Superior temporal gyrus (tissue), 1 donor: ENCODE results near the gene PPM1G.
"Not testable (repeated sequence)": the region's sequence is repeated elsewhere in the genome, so short reads cannot be mapped to it uniquely, and the experiment has no call there.

ENCODE experiments used
- DNase-seq: peaks from one replicate; pipeline ENCODE4 v3.0.0-alpha.2; 2016; ENCODE audit errors: extremely low spot score

PPM1G gene

GRCh38 chr2:27376151-27376865, 33.1 kb downstream of the PPM1G start:
- DNase-seq = no peak

DNA sequence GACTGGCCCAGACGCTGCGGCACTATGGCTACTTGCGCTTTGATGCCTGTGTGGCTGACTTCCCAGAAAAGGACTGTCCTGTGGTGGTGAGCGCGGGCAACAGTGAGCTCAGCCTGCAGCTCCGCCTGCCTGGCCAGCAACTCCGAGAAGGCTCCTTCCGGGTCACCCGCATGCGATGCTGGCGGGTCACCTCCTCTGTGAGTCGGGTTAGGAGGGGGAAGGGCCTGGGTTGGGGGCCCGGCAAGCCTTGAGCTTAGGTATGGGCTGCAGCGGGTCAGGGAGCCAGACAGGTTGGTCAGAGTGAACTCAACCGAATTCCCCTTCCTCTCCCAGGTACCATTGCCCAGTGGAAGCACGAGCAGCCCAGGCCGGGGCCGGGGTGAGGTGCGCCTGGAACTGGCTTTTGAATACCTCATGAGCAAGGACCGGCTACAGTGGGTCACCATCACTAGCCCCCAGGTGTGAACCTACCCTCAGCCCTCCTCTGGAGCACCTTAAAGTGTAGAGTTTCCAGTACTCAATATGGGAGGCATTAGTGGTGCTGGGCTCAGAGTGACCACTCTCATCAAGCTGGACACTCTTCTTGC, 33.8 kb downstream of the PPM1G start:
- DNase-seq = no peak

- no peak for DNase-seq
Observed at GRCh38 chr2:27373567-27373966, 35.8 kb downstream of the PPM1G start.

- DNase-seq = no peak
Observed at GRCh38 chr2:27372937-27373336, 36.5 kb downstream of the PPM1G start.

DNA sequence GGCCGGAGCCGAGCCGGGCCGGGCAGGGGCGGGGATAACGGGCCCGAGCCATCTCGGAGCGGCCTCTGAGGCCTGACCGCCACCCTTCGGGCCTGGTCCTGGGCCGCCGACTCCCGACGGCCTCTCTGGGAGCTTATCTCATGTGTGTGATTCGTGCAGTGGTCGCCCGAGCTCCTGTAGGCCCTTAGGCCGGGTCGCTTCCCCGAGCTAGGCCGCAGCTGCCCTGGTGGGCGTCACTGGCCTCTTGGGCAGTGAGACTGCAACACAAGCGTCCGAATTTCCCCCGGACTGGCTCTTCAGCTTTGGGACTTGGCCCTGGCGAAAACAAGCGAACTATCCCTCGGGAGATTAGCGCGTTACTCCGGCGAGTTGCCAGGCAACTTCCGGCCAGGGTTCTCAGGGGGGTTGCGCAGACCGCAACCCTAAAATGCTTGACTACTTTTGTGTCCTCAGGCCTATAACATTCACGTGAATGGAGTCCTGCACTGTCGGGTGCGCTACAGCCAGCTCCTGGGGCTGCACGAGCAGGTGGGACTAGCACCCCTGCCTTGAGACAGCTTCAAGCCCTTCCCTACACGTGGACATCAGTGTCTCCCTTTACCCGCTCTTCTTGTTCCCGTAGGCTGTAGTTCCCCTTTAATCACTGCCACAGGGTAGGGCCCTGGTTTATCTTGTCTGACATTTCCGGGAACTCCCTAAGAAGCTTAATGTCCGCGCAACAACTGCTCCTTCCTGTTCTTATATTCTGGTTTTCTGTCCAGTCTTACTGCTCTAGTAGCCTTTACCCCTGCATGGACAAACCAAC, 38.4 kb downstream of the PPM1G start:
- DNase-seq = peak; percentile 11

GRCh38 chr2:27370026-27370815, 39.2 kb downstream of the PPM1G start, which contains the start of the genes EIF2B4 and SNX17:
EIF2B4 (minus strand) TSS chr2:27370338; CDS start chr2:27370314, 24 bp downstream.
SNX17 (plus strand) TSS chr2:27370616; CDS start chr2:27370744, 128 bp downstream.
- peak; percentile 99 for DNase-seq

- DNase-seq = peak; percentile 18
Observed at GRCh38 chr2:27369471-27370025, 39.8 kb downstream of the PPM1G start.

- DNase-seq = no peak
Observed at GRCh38 chr2:27363933-27364332, 45.5 kb downstream of the PPM1G start.

- DNase-seq = no peak
Observed at GRCh38 chr2:27362678-27363420, 46.5 kb downstream of the PPM1G start.

GRCh38 chr2:27356382-27357181, 52.8 kb downstream of the PPM1G start, which contains the start of gene GTF3C2:
GTF3C2 (minus strand) TSS chr2:27356764; CDS start chr2:27343554, 13,210 bp downstream.
- DNase-seq = peak; percentile 99

- peak; percentile 11 for DNase-seq
Observed at GRCh38 chr2:27356056-27356381, 53.4 kb downstream of the PPM1G start.

DNA sequence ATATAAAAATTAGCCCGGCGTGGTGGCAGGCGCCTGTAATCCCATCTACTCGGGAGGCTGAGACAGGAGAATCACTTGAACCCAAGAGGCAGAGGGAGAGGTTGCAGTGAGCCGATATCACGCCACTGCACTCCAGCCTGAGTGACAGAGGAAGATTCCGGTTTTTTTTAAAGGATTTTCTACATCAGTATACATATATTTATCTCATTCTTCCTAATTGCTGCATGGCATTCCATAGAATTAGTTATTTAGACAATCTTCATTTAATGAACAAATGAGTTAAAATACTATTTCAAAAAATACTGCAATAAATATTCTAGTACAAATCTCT, 54.8 kb downstream of the PPM1G start:
- DNase-seq = no peak

DNA sequence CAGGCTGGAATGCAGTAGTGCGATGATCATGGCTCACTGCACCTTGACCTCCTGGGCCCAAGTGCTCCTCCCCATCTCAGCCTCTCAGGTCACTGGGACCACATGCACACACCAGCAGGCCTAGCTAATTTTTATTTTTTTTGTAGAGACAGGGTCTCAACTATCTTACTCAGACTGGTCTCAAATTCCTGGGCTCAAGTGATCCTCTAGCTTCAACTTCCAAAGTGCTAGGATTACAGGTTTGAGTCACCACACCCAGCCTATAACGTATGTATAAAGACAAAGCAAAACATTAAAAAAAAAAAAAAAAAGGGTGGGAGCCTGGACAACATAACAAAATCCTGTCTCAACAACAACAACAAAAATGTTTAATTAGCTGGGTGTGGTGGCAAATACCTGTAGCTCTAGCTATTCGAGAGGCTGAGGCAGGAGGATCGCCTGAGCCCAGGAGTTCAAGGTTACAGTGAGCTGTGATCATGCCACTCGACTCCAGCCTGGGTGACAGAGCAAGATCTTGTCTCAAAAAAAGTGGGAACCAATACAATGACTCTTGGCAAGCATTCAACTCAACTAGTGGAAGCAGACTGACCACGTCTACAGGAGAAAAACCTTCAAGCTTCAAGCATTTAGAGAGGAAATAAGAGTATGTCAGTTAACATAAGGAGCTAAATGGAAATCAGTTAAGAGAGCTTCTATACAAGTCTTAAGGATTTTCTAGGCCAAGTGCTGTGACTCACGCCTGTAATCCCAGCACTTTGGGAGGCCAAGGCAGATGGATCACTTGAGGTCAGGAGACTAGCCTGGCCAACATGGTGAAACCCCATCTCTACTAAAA, 55.4 kb downstream of the PPM1G start:
- no peak for DNase-seq

GRCh38 chr2:27353386-27353761, 56.0 kb downstream of the PPM1G start:
- DNase-seq = not testable (repeated sequence)

DNA sequence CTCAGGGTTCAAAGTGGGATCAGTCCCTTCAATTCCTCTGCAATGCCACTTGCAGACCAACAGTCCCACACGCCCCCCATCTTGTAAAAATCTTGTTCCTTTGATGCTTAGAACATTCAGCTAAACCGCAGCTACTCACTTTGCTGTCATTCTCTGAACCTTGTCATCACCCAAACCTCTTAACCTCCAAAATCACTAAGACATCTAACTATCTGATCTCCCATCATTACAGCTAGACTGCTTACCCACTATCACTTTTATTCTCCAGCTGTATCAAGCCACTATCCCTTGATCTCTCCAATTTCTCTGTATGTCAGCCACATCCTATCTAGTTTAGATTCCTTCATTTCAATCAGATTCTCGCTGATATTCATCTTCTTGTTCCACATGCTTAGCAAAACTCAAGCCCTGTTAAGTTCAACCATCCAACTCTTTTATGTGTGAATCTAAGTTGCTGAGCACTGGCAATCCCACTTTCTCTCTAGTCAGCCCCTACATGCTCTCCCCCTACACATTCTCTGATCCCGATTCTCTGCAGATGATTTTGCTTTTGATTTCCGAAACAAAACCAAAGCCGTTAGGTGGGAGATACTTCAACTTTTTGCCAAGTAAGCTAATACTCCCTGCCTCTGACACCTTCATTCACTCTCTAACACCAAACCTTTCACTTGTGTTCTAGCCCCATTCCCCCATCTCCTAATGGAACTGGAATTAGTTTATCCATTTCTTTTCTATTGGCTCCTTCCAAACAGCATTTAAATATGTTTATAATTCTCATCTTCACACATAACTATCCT, 57.4 kb downstream of the PPM1G start:
- no peak for DNase-seq

DNA sequence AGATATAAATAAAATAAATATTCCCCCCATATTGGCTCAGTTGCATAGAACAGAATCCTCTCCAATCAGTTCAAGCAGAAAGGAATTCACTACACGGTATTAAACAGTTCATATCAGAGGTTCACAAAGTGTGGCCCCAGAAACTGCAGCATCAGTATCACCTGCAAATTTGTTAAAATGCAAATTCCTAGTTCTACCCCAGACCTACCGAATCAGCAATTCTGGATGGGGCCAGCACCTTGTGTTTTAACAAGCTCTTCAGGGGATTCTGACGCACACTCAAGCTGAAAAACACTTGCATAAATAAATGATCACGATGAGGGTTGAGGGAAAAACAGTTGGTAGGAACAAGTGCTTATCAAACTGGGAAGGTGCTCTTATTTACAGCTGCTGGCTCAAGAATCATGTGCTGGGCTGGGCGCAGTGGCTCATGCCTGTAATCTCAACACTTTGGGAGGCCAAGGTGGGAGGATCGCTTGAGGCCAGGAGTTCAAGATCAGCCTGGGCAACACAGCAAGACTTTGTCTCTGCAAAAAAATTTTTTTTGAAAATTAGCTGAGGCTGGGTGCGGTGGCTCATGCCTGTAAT, 59.2 kb downstream of the PPM1G start:
- no peak for DNase-seq

DNA sequence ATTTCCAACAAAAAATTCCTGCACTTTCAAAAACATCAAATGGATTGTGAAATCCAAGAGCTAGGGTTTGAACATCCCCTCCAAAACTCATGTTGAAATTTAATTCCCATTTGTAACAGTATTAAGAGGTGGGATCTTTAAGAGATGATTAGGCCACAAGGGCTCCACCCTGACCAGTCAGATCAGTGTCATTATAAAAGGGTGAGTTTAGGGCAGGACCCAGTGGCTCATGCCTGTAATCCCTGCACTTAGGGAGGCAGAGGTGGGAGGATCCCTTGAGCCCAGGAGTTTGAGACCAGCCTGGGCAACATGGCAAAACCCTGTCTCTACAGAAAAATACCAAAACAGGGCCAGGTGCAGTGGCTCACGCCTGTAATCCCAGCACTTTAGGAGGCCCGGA, 61.8 kb downstream of the PPM1G start:
- no peak for DNase-seq

- no peak for DNase-seq
Observed at GRCh38 chr2:27336173-27336572, 73.2 kb downstream of the PPM1G start.
